ENCODE measurements around the gene ERVK3-1.
A peak's percentile ranks its signal among the peaks of the same experiment; 100 is the strongest.

The ERVK3-1 gene

GRCh38 chr19:58305932-58306323 lies 751 bp downstream of the ERVK3-1 start:
- no peak for DNase-seq

DNA sequence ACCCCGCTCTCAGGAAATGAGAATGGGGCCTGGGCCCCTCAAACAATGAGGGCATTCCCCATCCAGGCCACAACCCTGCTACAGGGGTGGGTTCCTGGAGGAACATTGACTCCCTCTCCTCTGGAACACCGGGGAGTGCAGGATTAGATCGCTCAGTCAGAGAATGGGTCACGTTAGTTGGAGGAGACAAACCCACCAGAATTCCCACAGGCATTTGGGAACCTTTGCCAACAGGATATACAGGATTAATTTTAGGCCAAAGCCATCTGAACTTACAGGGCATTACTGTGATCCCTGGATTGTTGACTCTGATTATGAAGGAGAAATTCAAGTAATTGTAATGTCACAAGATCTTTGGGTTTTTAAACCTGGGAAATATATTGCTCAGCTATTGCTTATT lies 2.6 kb downstream of the ERVK3-1 start:
- no peak for DNase-seq

DNA sequence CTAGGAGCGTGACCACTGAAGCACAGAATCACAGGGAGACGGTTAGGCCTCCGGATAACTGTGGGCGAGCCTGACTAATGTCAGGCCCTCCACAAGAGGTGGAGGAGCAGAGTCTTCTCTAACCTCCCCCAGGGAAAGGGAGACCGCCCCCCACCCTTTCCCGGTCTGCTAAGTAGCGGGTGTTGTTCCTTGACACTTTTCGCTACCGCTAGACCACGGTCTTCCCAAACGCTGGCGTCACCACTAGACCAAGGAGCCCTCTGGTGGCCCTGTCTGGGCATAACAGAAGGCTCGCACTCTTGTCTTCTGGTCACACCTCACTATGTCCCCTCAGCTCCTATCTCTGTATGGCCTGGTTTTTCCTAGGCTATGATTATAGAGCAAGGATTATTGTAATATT lies 5.5 kb downstream of the ERVK3-1 start:
- DNase-seq: peak in 1 of 6 experiments; percentile 3

- no peak for DNase-seq
Observed at GRCh38 chr19:58311345-58311865, 6.2 kb downstream of the ERVK3-1 start.

GRCh38 chr19:58315580-58315979 lies 10.4 kb downstream of the ERVK3-1 start:
- DNase-seq: no peak

DNA sequence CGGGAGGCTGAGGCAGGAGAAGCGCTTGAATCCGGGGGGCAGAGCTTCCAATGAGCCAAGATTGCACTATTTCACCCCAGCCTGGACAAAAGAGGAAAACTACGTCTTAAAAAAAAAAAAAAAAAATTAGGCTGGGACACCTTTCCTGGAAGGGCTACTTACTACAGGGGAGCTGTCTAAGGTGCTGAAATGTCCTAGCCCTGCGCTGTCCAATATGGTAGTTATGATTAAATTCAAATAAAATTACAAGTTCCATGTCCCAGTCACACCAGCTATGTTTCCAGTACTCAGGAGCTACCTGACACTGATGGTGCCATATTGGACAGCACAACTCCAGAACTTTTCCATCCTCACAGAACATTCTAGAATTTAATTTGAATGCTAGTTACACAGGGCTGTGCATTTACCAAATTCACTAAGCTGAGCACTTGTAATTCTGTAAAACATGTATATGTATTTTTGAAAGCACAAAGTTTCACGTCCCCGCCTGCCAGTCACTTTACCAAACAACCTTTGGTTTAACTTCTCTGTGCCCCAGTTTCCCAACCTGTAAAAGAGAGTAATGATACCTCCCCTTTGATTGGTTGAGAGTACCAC lies 12.4 kb downstream of the ERVK3-1 start:
- DNase-seq: peak in 1 of 6 experiments; percentile 3

GRCh38 chr19:58318297-58318696 lies 13.1 kb downstream of the ERVK3-1 start:
- no peak for DNase-seq

GRCh38 chr19:58319241-58319640 lies 14.1 kb downstream of the ERVK3-1 start:
- no peak for DNase-seq

GRCh38 chr19:58325311-58326022 lies 20.3 kb downstream of the ERVK3-1 start:
- no peak for DNase-seq

- DNase-seq: no peak
Observed at GRCh38 chr19:58326501-58326913, 21.3 kb downstream of the ERVK3-1 start.

DNA sequence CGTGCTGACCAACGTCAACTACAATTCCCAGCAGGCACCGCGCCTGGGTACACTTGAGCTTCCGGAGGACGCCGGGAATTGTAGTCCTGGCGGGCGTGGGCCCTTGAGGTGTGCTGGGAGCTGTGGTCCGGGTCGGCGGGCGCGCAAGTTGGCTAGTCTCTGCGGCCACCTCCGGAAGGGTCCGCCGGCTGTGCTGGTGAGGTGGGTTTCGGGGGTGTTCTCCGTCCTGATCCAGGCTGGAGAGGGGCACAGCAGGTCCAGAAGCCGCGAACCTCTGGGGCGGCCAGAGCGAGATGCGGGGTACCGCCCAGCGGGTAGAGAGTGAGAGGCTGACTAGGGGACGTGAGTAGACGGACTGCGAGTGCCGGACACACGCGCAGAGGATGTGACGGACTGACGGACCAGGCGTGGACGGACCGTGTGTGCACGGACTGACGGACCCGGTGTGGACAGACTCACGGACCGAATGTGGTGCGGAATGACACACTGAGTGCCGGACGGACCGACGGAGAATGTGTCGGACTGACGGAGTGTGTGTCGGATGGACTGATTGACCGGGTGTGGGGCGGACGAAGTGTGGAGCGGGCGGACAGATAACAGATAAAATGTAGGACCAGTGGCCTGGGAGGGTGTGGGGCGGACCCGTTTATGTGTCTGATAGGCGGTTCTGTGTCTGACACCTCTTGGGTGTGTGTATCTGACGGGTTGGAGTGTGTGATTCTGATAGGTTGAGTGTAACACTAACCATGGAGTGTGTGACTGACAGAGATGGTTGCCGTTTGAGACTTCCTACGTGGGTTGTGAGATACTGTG lies 21.9 kb downstream of the ERVK3-1 start, which contains the start of gene ZSCAN22:
Gene ZSCAN22 (plus strand): TSS at position 81 of the 813 bp plus-strand sequence. CDS start 7,809 bp downstream, outside the sequence.
- DNase-seq: peak; percentile 45 to 83 (median 77)

- DNase-seq: no peak
Observed at GRCh38 chr19:58328999-58329398, 23.8 kb downstream of the ERVK3-1 start.

GRCh38 chr19:58330458-58330857 lies 25.3 kb downstream of the ERVK3-1 start:
- DNase-seq: no peak

GRCh38 chr19:58332697-58333096 lies 27.5 kb downstream of the ERVK3-1 start:
- DNase-seq: no peak

GRCh38 chr19:58334691-58335249 lies 29.6 kb downstream of the ERVK3-1 start:
- DNase-seq: no peak

GRCh38 chr19:58335630-58336029 lies 30.5 kb downstream of the ERVK3-1 start:
- no peak for DNase-seq

- DNase-seq: no peak
Observed at GRCh38 chr19:58336216-58336615, 31.0 kb downstream of the ERVK3-1 start.

GRCh38 chr19:58336820-58337219 lies 31.6 kb downstream of the ERVK3-1 start:
- no peak for DNase-seq

DNA sequence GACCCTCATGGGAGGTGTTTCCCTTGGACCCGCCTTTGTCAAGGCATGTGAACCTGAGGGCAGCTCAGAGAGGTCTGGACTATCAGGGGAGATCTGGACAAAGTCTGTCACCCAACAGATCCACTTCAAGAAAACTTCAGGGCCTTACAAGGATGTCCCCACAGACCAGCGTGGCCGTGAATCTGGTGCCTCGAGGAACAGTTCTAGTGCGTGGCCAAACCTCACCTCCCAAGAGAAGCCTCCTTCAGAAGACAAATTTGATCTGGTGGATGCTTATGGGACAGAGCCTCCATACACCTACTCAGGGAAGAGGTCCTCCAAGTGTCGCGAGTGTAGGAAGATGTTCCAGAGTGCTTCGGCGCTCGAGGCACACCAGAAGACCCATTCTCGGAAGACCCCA lies 33.2 kb downstream of the ERVK3-1 start:
- no peak for DNase-seq

DNA sequence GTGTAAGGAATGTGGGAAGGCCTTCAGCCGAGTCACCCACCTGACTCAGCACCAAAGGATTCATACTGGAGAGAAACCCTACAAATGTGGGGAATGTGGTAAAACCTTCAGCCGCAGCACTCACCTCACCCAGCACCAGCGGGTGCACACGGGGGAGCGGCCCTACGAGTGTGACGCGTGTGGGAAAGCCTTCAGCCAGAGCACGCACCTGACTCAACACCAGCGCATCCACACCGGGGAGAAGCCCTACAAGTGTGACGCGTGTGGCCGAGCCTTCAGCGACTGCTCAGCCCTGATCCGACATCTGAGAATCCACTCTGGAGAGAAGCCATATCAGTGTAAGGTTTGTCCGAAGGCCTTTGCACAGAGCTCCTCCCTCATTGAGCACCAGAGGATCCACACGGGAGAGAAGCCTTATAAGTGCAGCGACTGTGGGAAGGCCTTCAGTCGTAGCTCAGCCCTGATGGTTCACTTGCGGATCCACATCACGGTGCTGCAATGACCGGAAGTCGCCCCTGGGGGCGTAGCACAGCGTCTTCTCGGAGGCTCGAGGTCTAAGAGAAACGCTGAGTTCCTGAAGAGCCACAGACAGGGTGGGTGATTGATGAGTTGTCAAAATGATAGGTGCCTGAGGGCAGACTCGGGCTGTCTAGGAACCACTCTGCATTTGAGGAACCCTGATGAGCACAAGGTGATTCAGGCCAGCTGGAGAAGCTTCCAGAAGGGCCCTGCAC lies 33.8 kb downstream of the ERVK3-1 start:
- DNase-seq: no peak

DNA sequence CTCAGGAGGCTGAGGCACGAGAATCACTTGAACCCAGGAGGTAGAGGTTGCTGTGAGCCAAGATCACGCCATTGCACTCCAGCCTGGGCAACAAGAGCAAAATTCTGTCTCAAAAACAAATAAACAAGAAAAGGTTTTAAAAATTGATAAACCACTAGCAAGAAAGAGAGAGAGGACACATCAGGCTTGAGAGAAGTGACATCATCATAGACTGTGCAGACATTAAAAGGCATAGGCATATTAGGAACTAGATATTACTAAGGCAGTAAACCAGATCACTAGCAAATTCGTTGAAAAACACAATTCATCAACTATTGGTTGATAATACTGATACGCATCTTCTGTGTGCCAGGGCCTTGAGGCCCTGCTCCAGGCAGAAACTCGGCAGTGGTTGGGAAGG lies 40.4 kb downstream of the ERVK3-1 start:
- DNase-seq: no peak

Data from stimulated activated naive CD4-positive, alpha-beta T cell (primary cell).